Cerebellar nuclear complex (tissue), 1 donor: ENCODE data around the gene SIRT2.
"Not testable (repeated sequence)": the region's sequence is repeated elsewhere in the genome, so short reads cannot be mapped to it uniquely, and the experiment has no call there.

Experiments
- DNase-seq, 2 experiments: peaks; one replicate each; lab custom pipeline; 2025; lab: John Stamatoyannopoulos, UW

SIRT2 gene

GRCh38 chr19:38869160-38869835 is 30.1 kb downstream of the SIRT2 start:
- DNase-seq = no peak

- DNase-seq = no peak
Observed at GRCh38 chr19:38868551-38868950, 30.9 kb downstream of the SIRT2 start.

GRCh38 chr19:38867171-38867780 is 32.1 kb downstream of the SIRT2 start:
- no peak for DNase-seq

GRCh38 chr19:38862321-38863059 is 36.9 kb downstream of the SIRT2 start:
- DNase-seq = no peak

GRCh38 chr19:38861368-38861767 is 38.0 kb downstream of the SIRT2 start:
- no peak for DNase-seq

- not testable (repeated sequence) for DNase-seq
Observed at GRCh38 chr19:38859631-38860204, 39.7 kb downstream of the SIRT2 start.

- DNase-seq = no peak
Observed at GRCh38 chr19:38856813-38857212, 42.6 kb downstream of the SIRT2 start.

GRCh38 chr19:38855751-38856150 is 43.7 kb downstream of the SIRT2 start:
- DNase-seq = not testable (repeated sequence)

- not testable (repeated sequence) for DNase-seq
Observed at GRCh38 chr19:38854961-38855360, 44.5 kb downstream of the SIRT2 start.

GRCh38 chr19:38853214-38853613 is 46.2 kb downstream of the SIRT2 start:
- DNase-seq = no peak

- no peak for DNase-seq
Observed at GRCh38 chr19:38852231-38853044, 47.0 kb downstream of the SIRT2 start.

- peak in 1 of 2 experiments; percentile 56 for DNase-seq
Observed at GRCh38 chr19:38851622-38852230, 47.7 kb downstream of the SIRT2 start.

GRCh38 chr19:38850976-38851621 is 48.3 kb downstream of the SIRT2 start:
- DNase-seq = no peak

GRCh38 chr19:38850436-38850975 is 48.9 kb downstream of the SIRT2 start:
- no peak for DNase-seq

GRCh38 chr19:38849860-38850435 is 49.5 kb downstream of the SIRT2 start, which contains the start of gene HNRNPL:
TSS of gene HNRNPL (minus strand) at chr19:38849986. CDS start at chr19:38849966, 20 bp downstream.
- peak; percentile 100 for DNase-seq

GRCh38 chr19:38849147-38849859 is 50.1 kb downstream of the SIRT2 start:
- peak in 1 of 2 experiments; percentile 38 for DNase-seq

GRCh38 chr19:38848299-38849146 is 50.9 kb downstream of the SIRT2 start:
- DNase-seq = no peak

GRCh38 chr19:38846097-38846496 is 53.3 kb downstream of the SIRT2 start:
- DNase-seq = no peak
